HepG2 (cell line): ENCODE data around the gene LSR. TPM values are rescaled to one million over a fixed set of nuclear protein-coding genes. Genes with fewer than 3 reads are reported as not detected.

Experiments used
- MXI1 ChIP-seq: IDR thresholded peaks from 3 replicates; pipeline ENCODE4 v1.6.1; 2012; ENCODE audit warnings: low read depth, low read length, inconsistent platforms, borderline replicate concordance
- RFXANK ChIP-seq: IDR thresholded peaks from 2 replicates; pipeline ENCODE4 v1.6.1; 2016
- SKIL ChIP-seq: sonication (generic); formaldehyde crosslinking; IDR thresholded peaks from 2 replicates; pipeline ENCODE4 v1.8.0; 2022; ENCODE audit warnings: missing genetic modification reagents, mild to moderate bottlenecking, moderate library complexity, borderline replicate concordance
- TCF7 ChIP-seq: sonication (generic); IDR thresholded peaks from 2 replicates; pipeline ENCODE4 v1.6.1; 2016; ENCODE audit warnings: antibody characterized with exemption, low read depth
- UBTF ChIP-seq: sonication (generic); formaldehyde crosslinking; IDR thresholded peaks from 2 replicates; pipeline ENCODE4 v1.4.0; 2020; ENCODE audit warnings: mild to moderate bottlenecking, missing genetic modification reagents
- ZBTB14 ChIP-seq: sonication (generic); formaldehyde crosslinking; IDR thresholded peaks from 2 replicates; pipeline ENCODE4 v1.4.0; 2020; ENCODE audit warnings: missing genetic modification reagents
- ZNF264 ChIP-seq: sonication (generic); formaldehyde crosslinking; IDR thresholded peaks from 2 replicates; pipeline ENCODE4 v1.4.0; 2020; ENCODE audit warnings: missing genetic modification reagents
- ZNF30 ChIP-seq: sonication (generic); formaldehyde crosslinking; IDR thresholded peaks from 2 replicates; pipeline ENCODE4 v1.5.0; 2020; ENCODE audit warnings: mild to moderate bottlenecking, missing genetic modification reagents
- ZNF567 ChIP-seq: sonication (generic); formaldehyde crosslinking; IDR thresholded peaks from 2 replicates; pipeline ENCODE4 v1.8.1; 2023; ENCODE audit warnings: mild to moderate bottlenecking, missing genetic modification reagents, borderline replicate concordance
- ZNF570 ChIP-seq: sonication (generic); formaldehyde crosslinking; IDR thresholded peaks from 2 replicates; pipeline ENCODE4 v1.4.0; 2020; ENCODE audit warnings: mild to moderate bottlenecking, missing genetic modification reagents, borderline replicate concordance
- ZNF710 ChIP-seq: sonication (generic); formaldehyde crosslinking; IDR thresholded peaks from 2 replicates; pipeline ENCODE4 v1.5.0; 2020; ENCODE audit warnings: mild to moderate bottlenecking, missing genetic modification reagents, borderline replicate concordance
- polyA plus RNA-seq, 8 experiments: library from polyadenylated mRNA; depleted of rRNA in 3 of 8; stranded (reverse) in 7 of 8; unstranded in 1 of 8; fragments of >200 nt; fragmentation: Illumina TruSeq in 4 of 8; extraction: Trizol in 4 of 8; gene quantifications; 2 replicates each; pipeline versions ENCODE4 v1.2.1 to v1.2.3, GENCODE V29; 2011 to 2016; ENCODE audit warnings: low read depth in 4 of 8, missing spikeins in 1 of 8, mixed read lengths in 1 of 8; ENCODE audit not compliant: insufficient read depth in 1 of 8
- total RNA-seq, 5 experiments: library from RNA; depleted of rRNA; stranded (reverse); fragments of >200 nt; fragmentation: Illumina TruSeq; extraction: Trizol; gene quantifications; 2 replicates each; pipeline ENCODE4 v1.2.3, GENCODE V29; 2016; ENCODE audit warnings: low read depth in 1 of 5
- TF ChIP-seq, protein P1 (sequence below): sonication (generic); formaldehyde crosslinking; IDR thresholded peaks from 2 replicates; pipeline ENCODE4 v1.9.0; 2022; ENCODE audit warnings: missing genetic modification reagents, mild to moderate bottlenecking, borderline replicate concordance
- TF ChIP-seq, protein P2 (sequence below): IDR thresholded peaks from 2 replicates; pipeline ENCODE4 v1.6.1; 2018; ENCODE audit warnings: missing genetic modification reagents, mild to moderate bottlenecking, missing compliant biosample characterization

The LSR gene
- total and polyA plus RNA-seq, 2 of the 13 experiments (the other 11 are each of a cell fraction or from before 2014, with no cell fraction given): 29.2 to 79.2 TPM

- 0 out of 2 replicates have a peak, but pooled peaks have one; percentile 70 for TF ChIP-seq ZNF710 (CRISPR knock-in tag)
- TF ChIP-seq ZNF30 (CRISPR knock-in tag): no peak
- no peak for TF ChIP-seq ZNF567 (CRISPR knock-in tag)
- peak; percentile 55; the same call in 1 of the 2 replicates for TF ChIP-seq SKIL (CRISPR knock-in tag)
- TF ChIP-seq ZBTB14 (CRISPR knock-in tag): no peak
- 0 out of 3 replicates have a peak, but pooled peaks have one; percentile 15 for TF ChIP-seq MXI1
- no peak for TF ChIP-seq UBTF (CRISPR knock-in tag)
- no peak for TF ChIP-seq TCF7
- TF ChIP-seq ZNF264 (CRISPR knock-in tag): no peak
- TF ChIP-seq, protein P1, sequence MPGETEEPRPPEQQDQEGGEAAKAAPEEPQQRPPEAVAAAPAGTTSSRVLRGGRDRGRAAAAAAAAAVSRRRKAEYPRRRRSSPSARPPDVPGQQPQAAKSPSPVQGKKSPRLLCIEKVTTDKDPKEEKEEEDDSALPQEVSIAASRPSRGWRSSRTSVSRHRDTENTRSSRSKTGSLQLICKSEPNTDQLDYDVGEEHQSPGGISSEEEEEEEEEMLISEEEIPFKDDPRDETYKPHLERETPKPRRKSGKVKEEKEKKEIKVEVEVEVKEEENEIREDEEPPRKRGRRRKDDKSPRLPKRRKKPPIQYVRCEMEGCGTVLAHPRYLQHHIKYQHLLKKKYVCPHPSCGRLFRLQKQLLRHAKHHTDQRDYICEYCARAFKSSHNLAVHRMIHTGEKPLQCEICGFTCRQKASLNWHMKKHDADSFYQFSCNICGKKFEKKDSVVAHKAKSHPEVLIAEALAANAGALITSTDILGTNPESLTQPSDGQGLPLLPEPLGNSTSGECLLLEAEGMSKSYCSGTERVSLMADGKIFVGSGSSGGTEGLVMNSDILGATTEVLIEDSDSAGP: no peak; the same call in 1 of the 2 replicates
- TF ChIP-seq, protein P2, sequence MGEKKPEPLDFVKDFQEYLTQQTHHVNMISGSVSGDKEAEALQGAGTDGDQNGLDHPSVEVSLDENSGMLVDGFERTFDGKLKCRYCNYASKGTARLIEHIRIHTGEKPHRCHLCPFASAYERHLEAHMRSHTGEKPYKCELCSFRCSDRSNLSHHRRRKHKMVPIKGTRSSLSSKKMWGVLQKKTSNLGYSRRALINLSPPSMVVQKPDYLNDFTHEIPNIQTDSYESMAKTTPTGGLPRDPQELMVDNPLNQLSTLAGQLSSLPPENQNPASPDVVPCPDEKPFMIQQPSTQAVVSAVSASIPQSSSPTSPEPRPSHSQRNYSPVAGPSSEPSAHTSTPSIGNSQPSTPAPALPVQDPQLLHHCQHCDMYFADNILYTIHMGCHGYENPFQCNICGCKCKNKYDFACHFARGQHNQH (CRISPR knock-in tag): peak; percentile 18; the same call in 1 of the 2 replicates
- no peak for TF ChIP-seq ZNF570
- no peak for TF ChIP-seq RFXANK (CRISPR knock-in tag)
These were observed 67.8 kb downstream of the LSR start (continued) for GRCh38 chr19:35316560-35316959.
